SK-N-MC (cell line): ENCODE results near the gene CDH19.

Source experiments
- EZH2 ChIP-seq: fragments of 200-600 bp; sonication (generic); IDR thresholded peaks from one replicate; pipeline ENCODE4 v1.6.1; 2017; ENCODE audit warnings: antibody characterized with exemption
- POLR2AphosphoS5 ChIP-seq: IDR thresholded peaks from 2 replicates; pipeline ENCODE4 v1.6.1; 2012; ENCODE audit warnings: mild to moderate bottlenecking, low read depth, low read length, borderline replicate concordance

DNA sequence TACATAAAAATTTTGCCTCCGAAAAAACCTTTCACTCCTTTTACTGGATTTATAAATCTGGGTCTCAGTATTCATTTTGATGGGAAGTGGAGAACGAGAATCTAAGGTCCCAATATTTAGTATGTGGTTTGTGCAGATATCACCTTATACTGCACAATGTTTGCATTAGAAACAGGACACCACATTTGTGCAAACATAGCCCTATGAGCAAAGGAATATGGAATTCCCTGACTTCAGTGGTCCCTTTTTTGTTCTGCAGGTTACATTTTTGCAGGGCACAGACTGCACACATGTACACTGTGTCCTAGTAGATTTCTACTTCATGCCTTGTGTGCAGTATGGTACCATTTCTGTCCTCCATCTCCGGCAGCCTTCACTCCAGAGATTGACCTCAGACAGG is 130.0 kb downstream of the CDH19 start:
- TF ChIP-seq POLR2AphosphoS5 (no peak), EZH2 (no peak)
